MM.1S (cell line): ENCODE data around the gene KBTBD13.
"Not testable (repeated sequence)": the region's sequence is repeated elsewhere in the genome, so short reads cannot be mapped to it uniquely, and the experiment has no call there.

ENCODE experiments used
- DNase-seq: peaks from one replicate; pipeline ENCODE4 v3.0.0-alpha.2; 2015
- H2AFZ ChIP-seq: fragments of 300-600 bp; sonication (generic); 2 replicates; pipeline ENCODE4 v1.6.0; 2016; ENCODE audit warnings: antibody characterized with exemption, low read length
- H3F3A ChIP-seq: fragments of 300-600 bp; sonication (generic); 2 replicates; pipeline ENCODE4 v1.6.1; 2016; ENCODE audit warnings: mild to moderate bottlenecking, antibody characterized with exemption, low read length, moderate library complexity, mixed read lengths; ENCODE audit not compliant: insufficient read depth
- H3K27ac ChIP-seq: fragments of 300-600 bp; sonication (generic); 2 replicates; pipeline ENCODE4 v1.5.1; 2016; ENCODE audit warnings: mild to moderate bottlenecking, low read length
- H3K27me3 ChIP-seq: fragments of 300-600 bp; sonication (generic); replicated peaks from 2 replicates; pipeline ENCODE4 v1.6.0; 2016; ENCODE audit warnings: low read length; ENCODE audit not compliant: insufficient read depth
- H3K36me3 ChIP-seq: fragments of 300-600 bp; sonication (generic); replicated peaks from 2 replicates; pipeline ENCODE4 v1.6.1; 2016; ENCODE audit warnings: mild to moderate bottlenecking, low read length, mixed read lengths; ENCODE audit not compliant: insufficient read depth
- H3K4me1 ChIP-seq: fragments of 300-600 bp; sonication (generic); 2 replicates; pipeline ENCODE4 v1.6.1; 2016; ENCODE audit warnings: low read length, mixed read lengths
- H3K4me2 ChIP-seq: fragments of 300-600 bp; sonication (generic); 2 replicates; pipeline ENCODE4 v1.6.0; 2016; ENCODE audit warnings: low read depth, low read length
- H3K4me3 ChIP-seq: fragments of 300-600 bp; sonication (generic); 2 replicates; pipeline ENCODE4 v1.5.1; 2016; ENCODE audit warnings: low read length, mixed read lengths
- H3K79me2 ChIP-seq: fragments of 300-600 bp; sonication (generic); 2 replicates; pipeline ENCODE4 v1.6.1; 2016; ENCODE audit warnings: mixed run types, low read length, mixed read lengths
- H3K9ac ChIP-seq: fragments of 300-600 bp; sonication (generic); 2 replicates; pipeline ENCODE4 v1.6.1; 2016; ENCODE audit warnings: low read length, mixed read lengths
- H3K9me2 ChIP-seq: fragments of 300-600 bp; sonication (generic); replicated peaks from 2 replicates; pipeline ENCODE4 v1.6.1; 2016; ENCODE audit warnings: mild to moderate bottlenecking, low read length, mixed read lengths; ENCODE audit not compliant: insufficient read depth
- H3K9me3 ChIP-seq: fragments of 300-600 bp; sonication (generic); replicated peaks from 2 replicates; pipeline ENCODE4 v1.6.1; 2016; ENCODE audit warnings: mild to moderate bottlenecking, low read length, mixed read lengths; ENCODE audit not compliant: insufficient read depth
- H4K20me1 ChIP-seq: fragments of 300-600 bp; sonication (generic); 2 replicates; pipeline ENCODE4 v1.6.1; 2016; ENCODE audit warnings: mild to moderate bottlenecking, low read length, moderate library complexity, mixed read lengths; ENCODE audit not compliant: insufficient read depth
- EZH2 ChIP-seq: fragments of 300-600 bp; sonication (generic); optimal IDR thresholded peaks from 2 replicates; pipeline ENCODE3; 2017; ENCODE audit warnings: low read depth, mild to moderate bottlenecking, antibody characterized with exemption, low read length, mixed read lengths
- EZH2phosphoT487 ChIP-seq: fragments of 300-600 bp; sonication (generic); IDR thresholded peaks from 2 replicates; pipeline ENCODE4 v1.6.1; 2018; ENCODE audit warnings: antibody characterized with exemption, low read length
- TF ChIP-seq, protein P1 (sequence below): fragments of 300-600 bp; sonication (generic); IDR thresholded peaks from 2 replicates; pipeline ENCODE4 v1.5.1; 2016; ENCODE audit warnings: antibody characterized with exemption, low read length, mixed read lengths

Gene KBTBD13

DNA sequence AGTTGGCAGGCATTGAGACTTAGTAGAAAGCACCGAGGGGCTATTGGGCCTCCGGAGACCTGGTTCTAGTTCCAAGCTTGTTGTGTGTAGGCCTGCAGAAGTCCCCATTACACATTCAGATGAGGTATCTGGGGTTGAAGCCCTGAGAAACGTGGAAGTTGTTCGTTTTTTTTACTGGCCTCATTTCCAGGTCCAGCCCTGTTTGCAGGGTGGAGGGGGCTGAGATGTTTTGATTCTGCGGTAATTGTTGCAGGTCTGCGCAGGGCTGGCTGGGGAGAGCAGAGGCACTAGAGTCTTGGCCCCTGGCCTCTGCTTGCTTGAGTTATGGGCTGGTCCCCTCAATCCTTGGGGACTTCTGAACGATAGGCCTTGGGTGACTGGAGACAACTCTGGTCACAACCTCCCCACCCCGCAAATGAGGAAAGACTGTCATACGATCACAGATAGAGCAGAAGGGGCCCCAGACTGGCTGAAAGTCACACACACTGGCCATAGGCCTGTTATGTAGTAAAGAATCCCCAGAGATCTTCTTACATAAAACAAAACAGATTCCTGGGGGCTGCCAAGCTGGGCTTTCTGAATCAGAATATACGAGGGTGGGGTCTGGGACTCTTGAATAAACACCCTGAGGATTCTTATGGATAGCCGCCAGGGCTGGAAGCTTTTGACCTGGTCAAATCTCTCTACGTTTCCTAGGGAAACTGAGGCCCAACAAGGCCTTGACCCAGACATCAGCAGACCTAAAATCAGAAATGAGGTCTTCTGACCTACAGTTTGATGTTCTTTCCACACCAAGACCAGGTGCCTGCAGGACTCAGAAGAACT lies 15.6 kb downstream of the KBTBD13 start:
- no peaks in the 10 kb centered on the region for H3K4me1 ChIP-seq

DNA sequence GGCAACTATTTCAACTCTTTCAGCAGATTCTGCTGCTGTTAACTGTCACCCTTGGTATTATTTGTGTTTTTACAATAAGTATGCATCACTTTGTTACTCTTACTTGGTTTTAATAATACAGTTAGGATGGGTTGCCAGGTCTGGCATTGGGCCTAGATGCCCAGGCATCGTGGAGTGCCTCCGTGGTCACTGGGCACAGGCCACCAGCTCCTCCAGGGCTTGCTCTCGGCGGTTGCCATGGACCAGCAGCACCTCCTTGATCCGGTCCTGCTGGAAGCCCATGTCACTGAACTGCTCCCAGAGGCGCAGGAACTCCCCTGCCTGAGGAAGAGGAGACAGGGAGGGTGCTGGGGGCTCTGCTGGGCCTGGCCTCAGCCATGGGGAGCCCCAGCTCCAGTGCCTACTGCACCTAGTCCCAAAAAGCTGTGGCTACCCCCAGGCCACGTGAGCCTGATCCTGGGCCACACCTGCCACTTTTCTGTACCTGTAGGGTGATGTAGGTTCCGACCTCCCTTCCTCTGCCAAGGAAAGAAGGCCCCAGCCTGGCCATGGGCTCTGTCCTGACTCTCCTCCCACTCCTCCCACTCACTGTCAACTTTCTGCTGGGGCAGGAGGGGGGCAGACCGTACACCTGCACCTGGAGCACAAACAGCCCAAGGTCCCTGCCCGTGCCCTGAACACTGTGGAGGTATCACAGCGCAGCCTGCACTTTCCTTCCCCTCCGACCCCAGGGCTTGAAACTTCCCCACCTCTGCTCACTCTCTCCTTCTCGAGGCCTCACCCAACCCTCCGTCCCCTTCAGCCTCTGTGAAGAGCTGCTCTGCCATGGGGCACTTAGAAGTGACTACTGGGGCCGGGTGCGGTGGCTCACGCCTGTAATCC lies 16.6 kb downstream of the KBTBD13 start:
- no peak for DNase-seq
- Histone ChIP-seq H2AFZ (no peak overlapping the region), H3K4me3 (no peak overlapping the region), H3K4me2 (no peak overlapping the region), H3K9me3 (no peaks in the 10 kb centered on the region), H3K4me1 (no peaks in the 10 kb centered on the region), H3K79me2 (no peaks in the 10 kb centered on the region), H4K20me1 (no peaks in the 10 kb centered on the region), H3F3A (no peaks in the 10 kb centered on the region), H3K9ac (no peak overlapping the region), H3K27me3 (no peaks in the 10 kb centered on the region), H3K36me3 (no peaks in the 10 kb centered on the region), H3K9me2 (no peaks in the 10 kb centered on the region), H3K27ac (no peak overlapping the region)
- no peak for TF ChIP-seq EZH2phosphoT487
- TF ChIP-seq, protein P1, sequence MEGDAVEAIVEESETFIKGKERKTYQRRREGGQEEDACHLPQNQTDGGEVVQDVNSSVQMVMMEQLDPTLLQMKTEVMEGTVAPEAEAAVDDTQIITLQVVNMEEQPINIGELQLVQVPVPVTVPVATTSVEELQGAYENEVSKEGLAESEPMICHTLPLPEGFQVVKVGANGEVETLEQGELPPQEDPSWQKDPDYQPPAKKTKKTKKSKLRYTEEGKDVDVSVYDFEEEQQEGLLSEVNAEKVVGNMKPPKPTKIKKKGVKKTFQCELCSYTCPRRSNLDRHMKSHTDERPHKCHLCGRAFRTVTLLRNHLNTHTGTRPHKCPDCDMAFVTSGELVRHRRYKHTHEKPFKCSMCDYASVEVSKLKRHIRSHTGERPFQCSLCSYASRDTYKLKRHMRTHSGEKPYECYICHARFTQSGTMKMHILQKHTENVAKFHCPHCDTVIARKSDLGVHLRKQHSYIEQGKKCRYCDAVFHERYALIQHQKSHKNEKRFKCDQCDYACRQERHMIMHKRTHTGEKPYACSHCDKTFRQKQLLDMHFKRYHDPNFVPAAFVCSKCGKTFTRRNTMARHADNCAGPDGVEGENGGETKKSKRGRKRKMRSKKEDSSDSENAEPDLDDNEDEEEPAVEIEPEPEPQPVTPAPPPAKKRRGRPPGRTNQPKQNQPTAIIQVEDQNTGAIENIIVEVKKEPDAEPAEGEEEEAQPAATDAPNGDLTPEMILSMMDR: no peak

More for the DNA sequence above, 15.6 kb downstream of the KBTBD13 start:
- Histone ChIP-seq H3K27me3 (no peaks in the 10 kb centered on the region), H3K27ac (no peak overlapping the region), H2AFZ (no peak overlapping the region), H3K9ac (no peak overlapping the region), H3K9me2 (no peaks in the 10 kb centered on the region), H3K36me3 (no peaks in the 10 kb centered on the region), H3K4me2 (no peak overlapping the region), H3K9me3 (no peaks in the 10 kb centered on the region), H3F3A (no peaks in the 10 kb centered on the region), H3K79me2 (no peaks in the 10 kb centered on the region), H4K20me1 (no peaks in the 10 kb centered on the region), H3K4me3 (no peak overlapping the region)
- TF ChIP-seq EZH2 (no peak), EZH2phosphoT487 (no peak)
- TF ChIP-seq, protein P1: no peak
- DNase-seq: no peak

DNA sequence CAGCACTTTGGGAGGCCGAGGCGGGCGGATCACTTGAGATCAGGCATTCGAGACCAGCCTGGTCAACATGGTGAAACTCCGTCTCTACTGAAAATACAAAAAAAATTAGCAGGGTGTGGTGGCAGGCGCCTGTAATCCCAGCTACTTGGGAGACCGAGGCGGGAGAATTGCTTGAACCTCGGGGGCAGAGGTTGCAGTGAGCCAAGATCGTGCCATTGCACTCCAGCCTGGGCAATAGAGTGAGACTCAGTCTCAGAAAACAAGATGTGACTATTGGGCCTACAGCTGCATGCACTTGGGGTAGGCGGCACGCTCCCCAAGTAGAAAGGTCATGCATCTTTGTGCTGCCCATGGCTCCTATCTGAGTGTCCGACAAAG lies 17.2 kb downstream of the KBTBD13 start:
- not testable (repeated sequence) for H3F3A ChIP-seq, H3K27ac ChIP-seq, H4K20me1 ChIP-seq, H3K27me3 ChIP-seq, H3K4me2 ChIP-seq, H3K9me3 ChIP-seq, H3K9me2 ChIP-seq, H3K79me2 ChIP-seq, DNase-seq, H3K9ac ChIP-seq, H3K36me3 ChIP-seq, H2AFZ ChIP-seq, H3K4me1 ChIP-seq, H3K4me3 ChIP-seq
